HG02973 (cell line): ENCODE results near the gene CSMD2.

Source experiments
- ATAC-seq: cut with Tn5 transposase; IDR thresholded peaks from one replicate; pipeline ENCODE4 v1.9.1; 2021; ENCODE audit warnings: moderate library complexity; ENCODE audit not compliant: unreplicated experiment

Gene CSMD2

GRCh38 chr1:33970148-33970825 is 194.7 kb downstream of the CSMD2 start:
- no peak for ATAC-seq

DNA sequence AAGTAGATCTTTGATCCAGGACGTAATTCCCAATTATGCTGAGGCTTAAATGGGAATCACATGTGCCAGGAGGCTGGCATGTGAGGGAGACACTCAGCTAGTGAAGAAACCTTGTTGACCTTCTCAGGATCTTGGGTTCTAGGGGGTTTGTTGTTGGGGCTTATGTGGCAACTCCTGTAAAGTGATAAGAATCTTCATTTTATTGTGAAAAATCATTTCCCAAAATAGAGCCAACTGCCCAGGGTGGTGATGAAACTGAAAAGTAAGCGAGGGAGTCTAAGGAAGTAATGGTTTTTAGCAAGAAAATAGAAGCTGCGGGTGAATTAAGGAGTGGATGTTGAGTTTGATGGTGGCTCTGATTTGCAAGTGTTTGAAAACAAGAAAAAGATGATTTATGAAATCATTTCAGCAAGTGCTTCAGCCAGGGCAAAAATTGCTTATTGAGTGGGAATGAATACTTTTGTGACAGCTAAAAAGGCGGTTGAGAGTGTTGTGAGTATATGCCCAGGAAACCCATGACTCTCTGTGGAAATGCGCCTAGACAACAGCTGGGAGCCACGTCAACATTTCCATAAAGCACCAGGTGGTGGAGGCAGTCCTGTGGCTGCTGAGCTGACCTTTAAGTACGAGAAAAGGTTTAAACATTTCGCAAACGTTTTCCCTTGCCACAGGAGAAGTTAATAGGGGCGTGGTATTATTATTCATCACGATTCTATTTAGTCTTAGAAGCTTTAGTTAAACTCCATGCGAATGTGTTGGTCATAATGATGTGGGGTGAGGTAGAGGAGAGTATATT is 198.5 kb downstream of the CSMD2 start:
- ATAC-seq: no peak

DNA sequence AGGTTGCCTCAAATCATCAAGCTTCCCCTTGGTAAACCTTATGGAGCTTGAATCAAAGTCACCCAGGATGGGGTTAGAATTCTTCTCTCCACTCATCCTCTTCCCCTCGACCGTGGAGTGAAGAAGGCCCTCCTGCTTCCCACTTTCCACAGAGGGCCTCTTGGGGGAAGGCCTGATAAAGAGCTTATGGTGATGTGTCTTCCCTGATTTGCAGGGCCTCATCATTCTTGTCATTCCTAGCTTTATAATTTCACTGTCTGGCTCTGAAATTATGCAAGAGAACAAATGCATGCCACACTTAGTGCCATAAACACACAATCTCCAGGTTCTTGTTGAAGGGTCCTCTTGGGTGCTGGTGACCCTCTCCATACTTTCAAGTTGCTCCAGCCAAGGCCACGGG is 199.9 kb downstream of the CSMD2 start:
- no peak for ATAC-seq

DNA sequence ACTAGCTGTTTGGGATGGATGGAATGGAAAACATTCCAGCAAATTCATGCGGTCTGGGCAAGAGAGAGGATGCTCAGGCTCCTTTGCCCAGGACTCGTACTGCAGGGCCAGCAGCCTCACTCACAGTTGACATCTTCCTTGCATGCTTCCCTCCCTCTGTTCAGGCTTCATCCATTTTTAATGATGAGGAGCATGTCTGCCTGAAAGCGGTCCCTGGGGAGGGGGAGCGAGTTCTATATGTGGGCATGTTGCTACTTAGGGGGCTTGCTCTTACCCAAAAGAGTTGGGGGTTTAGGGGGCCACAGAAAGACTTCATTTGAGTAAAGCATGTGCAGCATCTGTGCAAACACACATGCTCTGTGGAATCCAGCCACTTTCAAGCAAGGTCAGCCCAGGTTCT is 203.0 kb downstream of the CSMD2 start:
- no peak for ATAC-seq

GRCh38 chr1:33960188-33960895 is 204.7 kb downstream of the CSMD2 start:
- no peak for ATAC-seq

GRCh38 chr1:33957854-33958253 is 207.2 kb downstream of the CSMD2 start:
- ATAC-seq: no peak

DNA sequence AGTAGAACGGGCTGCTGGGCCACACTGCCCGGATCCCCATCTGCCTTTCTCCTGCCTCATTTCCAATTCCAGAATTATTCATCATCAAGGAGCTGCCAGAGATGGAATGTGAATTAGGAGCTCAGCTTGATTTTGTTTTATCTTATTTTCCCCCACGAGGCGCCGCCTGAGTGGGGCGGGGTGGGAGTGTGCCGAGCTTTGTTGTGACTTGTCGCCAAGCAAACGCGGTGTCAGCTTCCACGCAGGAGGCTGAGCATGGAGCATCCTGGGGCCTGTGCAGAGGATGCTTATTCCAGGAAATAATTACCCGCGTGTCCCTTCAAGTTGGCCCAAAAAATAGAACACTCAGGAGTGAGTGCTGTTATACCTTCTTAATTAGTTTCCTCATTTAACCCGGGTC is 209.9 kb downstream of the CSMD2 start:
- no peak for ATAC-seq

DNA sequence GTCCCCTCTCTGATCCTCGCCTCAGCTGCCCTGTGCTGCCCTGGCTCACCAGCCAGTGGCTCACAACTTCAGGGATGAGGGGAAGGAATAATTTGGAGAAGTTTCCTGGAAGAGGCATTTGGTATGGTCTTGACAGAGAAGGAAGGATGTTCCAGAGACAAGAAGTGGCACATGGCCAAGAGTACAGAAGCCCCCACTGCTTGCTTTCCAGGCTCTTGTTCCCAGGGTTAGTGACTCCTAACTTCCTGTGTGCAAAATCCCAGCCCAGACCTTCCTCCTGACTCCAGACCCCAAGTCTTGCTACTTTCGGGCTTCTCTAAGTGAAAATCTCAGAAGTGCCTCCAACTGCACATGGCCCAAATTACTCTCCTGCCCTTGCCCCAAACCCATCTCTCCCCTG is 215.5 kb downstream of the CSMD2 start:
- ATAC-seq: no peak

- no peak for ATAC-seq
These were observed 216.7 kb downstream of the CSMD2 start for GRCh38 chr1:33948291-33948690.

GRCh38 chr1:33946836-33947235 is 218.2 kb downstream of the CSMD2 start:
- no peak for ATAC-seq

DNA sequence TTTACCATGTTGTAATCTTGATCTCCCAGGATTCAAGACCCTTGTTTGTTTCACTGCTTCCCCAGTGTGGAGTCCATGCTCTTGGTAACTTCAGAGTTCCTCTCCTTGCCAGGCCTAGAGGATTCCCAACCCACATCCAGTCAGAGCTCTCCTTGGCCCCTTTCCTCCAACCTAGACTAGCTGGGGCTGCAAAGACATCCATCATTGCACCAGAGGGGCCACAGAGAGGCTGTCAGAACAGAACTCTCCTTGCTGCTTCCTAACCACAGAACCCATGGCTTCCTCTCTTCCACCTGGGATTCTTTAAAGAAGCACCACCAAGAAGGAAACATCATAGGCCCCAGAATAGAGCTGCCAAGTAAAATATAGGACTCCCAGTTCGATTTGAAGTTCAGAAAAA is 220.2 kb downstream of the CSMD2 start:
- no peak for ATAC-seq

DNA sequence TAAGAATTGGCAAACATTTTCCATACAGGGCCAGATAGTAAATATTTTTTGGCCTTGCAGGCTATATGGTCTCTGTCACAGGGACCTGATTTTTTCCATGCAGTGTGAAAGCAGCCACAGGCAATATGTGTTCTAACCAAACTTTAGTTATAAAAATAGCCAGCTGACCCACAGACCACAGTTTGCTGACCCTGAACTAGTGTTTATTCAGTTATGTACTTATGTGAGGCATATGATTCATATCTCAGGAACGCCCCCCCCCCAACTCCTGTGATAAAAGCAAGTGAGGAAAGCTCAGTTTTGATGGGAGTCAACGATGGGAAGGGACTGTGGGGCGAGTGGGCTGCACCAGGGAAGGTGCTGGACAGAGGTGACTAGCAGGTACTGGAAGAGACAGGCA is 221.1 kb downstream of the CSMD2 start:
- no peak for ATAC-seq

DNA sequence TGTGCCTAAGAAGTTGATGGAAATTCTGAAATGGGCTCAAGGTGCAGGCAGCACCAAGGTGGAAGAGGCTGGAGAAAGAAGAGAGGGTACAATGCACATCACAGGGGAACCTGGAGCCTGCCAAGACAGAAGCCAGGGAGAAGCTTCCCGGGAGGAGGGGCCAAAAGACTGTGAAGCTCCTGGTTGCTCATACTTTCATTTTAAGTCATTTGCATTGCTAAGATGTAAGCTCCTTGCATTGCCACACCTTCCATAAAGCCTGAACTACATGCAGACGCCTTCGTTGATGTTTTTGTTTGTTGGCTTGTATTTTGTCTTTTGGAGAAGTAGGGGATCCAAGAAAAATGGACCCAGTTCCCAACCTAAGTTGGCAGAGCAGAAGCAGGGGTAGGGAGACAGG is 232.2 kb downstream of the CSMD2 start:
- no peak for ATAC-seq

- ATAC-seq: no peak
These were observed 233.9 kb downstream of the CSMD2 start for GRCh38 chr1:33931111-33931475.

GRCh38 chr1:33930346-33931110 is 234.5 kb downstream of the CSMD2 start:
- ATAC-seq: no peak

DNA sequence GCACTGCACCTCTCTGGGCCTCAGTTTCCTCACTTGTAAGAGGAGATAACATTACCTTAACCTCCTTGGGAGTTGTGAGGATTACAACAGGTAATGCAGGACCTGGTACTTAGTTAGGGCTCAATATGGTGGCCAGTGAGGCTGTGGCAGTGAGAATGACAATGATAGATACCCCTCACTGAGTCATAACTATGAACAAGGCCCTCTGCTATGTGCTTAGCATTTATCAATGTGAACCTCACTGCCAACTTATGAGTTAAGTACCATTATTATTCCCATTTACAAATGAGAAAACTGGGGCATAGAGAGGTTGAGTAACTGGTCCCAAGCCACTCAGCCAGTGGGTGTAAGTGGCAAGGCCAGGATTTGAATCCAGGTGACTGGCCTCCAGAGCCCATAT is 236.8 kb downstream of the CSMD2 start:
- ATAC-seq: no peak

- ATAC-seq: no peak
These were observed 237.3 kb downstream of the CSMD2 start for GRCh38 chr1:33927721-33928120.

DNA sequence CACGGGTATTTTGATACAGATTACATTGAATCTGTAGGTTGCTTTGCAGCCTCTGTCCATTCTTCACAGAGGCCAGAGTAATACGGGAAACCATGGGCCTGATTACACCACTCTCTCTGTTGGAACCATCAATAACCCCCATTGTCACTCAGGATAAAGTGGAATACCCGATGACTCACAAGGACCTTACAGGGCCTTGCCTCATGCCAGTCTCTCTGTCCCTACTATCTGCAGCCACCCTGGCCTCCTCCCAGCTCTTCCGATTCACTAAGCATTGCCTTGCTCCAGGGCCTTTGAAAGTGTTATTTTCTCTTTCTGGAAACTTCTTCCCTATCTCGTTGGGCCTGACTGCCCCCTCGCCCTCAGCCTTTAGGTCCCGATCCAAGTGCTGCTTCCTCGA is 239.4 kb downstream of the CSMD2 start:
- ATAC-seq: no peak

- ATAC-seq: no peak
These were observed 243.7 kb downstream of the CSMD2 start for GRCh38 chr1:33921281-33921680.

DNA sequence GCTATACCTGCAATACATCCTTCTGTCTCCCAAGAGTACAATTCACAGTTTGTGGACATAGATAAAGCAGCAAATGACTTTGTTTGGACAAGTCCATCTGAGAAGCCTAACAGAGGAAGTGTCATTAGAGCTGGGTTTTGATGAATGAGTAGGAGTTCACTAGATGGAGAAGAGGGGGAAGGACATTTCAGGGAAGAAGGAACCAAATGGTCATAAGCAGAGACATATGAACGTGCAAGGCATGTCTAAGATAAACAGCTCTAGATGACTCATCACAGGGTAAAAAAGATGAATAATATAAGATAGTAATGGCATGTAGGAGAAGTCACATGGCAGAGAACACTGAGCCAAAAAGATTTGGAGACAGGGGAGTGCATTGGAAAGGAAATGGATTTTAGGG is 246.7 kb downstream of the CSMD2 start:
- ATAC-seq: no peak

DNA sequence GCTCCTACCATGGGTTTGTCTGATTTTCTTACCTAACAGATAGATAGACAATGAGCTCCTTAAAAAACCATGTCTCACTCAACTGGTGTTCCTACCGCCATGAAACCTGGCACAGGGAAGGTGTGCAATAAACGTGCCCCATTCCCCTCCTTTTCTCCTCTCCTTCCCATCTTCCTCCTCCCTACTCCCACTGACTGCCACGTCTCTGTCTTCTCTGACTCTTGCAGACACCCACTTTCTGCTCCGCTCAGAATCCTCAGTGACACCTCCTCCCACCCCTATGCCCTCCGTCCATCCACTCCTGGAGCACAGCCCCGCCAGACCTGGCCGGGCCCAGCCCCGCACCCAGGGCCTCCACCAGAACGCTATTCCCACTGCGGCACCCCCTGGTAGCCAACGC is 248.2 kb downstream of the CSMD2 start:
- no peak for ATAC-seq
